ENCODE results near the gene ZFHX2. TPM values are rescaled to one million over a fixed set of nuclear protein-coding genes. Genes with fewer than 3 reads are reported as not detected.

The ZFHX2 gene
- total and polyA plus RNA-seq, 2 of the 13 experiments (the other 11 are each of a cell fraction or from before 2014, with no cell fraction given): 0.17 to 0.44 TPM

- TF ChIP-seq NBN (conservative IDR thresholded peaks at IDR 0.05) (0 out of 2 replicates have a peak, but pooled peaks have one; percentile 85), HIVEP1 (CRISPR knock-in tag; IDR thresholded peaks at IDR 0.05) (0 out of 2 replicates have a peak, but pooled peaks have one; percentile 3), MZF1 (CRISPR knock-in tag; IDR thresholded peaks at IDR 0.05; ENCODE audit: borderline replicate concordance) (no peak), ZNF720 (CRISPR knock-in tag; IDR thresholded peaks at IDR 0.05) (no peak), UBTF (CRISPR knock-in tag; IDR thresholded peaks at IDR 0.05) (peak; percentile 15; the same call in 1 of the 2 replicates), ZBTB21 (CRISPR knock-in tag; IDR thresholded peaks at IDR 0.05) (peak; percentile 92), ZNF552 (CRISPR knock-in tag; IDR thresholded peaks at IDR 0.05; ENCODE audit: borderline replicate concordance) (no peak), ATF7 (IDR thresholded peaks at IDR 0.05) (peak; percentile 25), ATF7 (CRISPR knock-in tag; IDR thresholded peaks at IDR 0.05) (no peak), PHF8 (CRISPR knock-in tag; IDR thresholded peaks at IDR 0.05) (no peak), KIAA2018 (CRISPR knock-in tag; IDR thresholded peaks at IDR 0.05; ENCODE audit: borderline replicate concordance) (no peak), ZNF777 (CRISPR knock-in tag; IDR thresholded peaks at IDR 0.05) (no peak), ZNF501 (CRISPR knock-in tag; IDR thresholded peaks at IDR 0.05) (no peak), IKZF1 (IDR thresholded peaks at IDR 0.05) (peak; percentile 19; the same call in 1 of the 2 replicates), RFX3 (CRISPR knock-in tag; IDR thresholded peaks at IDR 0.05) (peak; percentile 51; the same call in 1 of the 2 replicates), XRCC5 (optimal IDR thresholded peaks at IDR 0.05; ENCODE audit: low read length) (peak; percentile 17), BATF2 (CRISPR knock-in tag; IDR thresholded peaks at IDR 0.05) (peak; percentile 36; the same call in 1 of the 2 replicates), ZNF709 (CRISPR knock-in tag; IDR thresholded peaks at IDR 0.05) (no peak), SOX5 (CRISPR knock-in tag; IDR thresholded peaks at IDR 0.05; ENCODE audit: borderline replicate concordance) (no peak), SETDB1 (CRISPR knock-in tag; IDR thresholded peaks at IDR 0.05; ENCODE audit: borderline replicate concordance) (no peak)
Measured at GRCh38 chr14:23548351-23549318, 2.9 kb downstream of the ZFHX2 start (continued).

All from HepG2 (cell line).